Activated T-helper 1 cell treated with Interleukin-2 at 50 U/mL for 16 hours (primary cell): ENCODE results near the gene GPC4.

Experiments used
- DNase-seq: peaks from one replicate; pipeline ENCODE4 v3.0.0-alpha.2; 2020; ENCODE audit warnings: low read depth

Gene GPC4

DNA sequence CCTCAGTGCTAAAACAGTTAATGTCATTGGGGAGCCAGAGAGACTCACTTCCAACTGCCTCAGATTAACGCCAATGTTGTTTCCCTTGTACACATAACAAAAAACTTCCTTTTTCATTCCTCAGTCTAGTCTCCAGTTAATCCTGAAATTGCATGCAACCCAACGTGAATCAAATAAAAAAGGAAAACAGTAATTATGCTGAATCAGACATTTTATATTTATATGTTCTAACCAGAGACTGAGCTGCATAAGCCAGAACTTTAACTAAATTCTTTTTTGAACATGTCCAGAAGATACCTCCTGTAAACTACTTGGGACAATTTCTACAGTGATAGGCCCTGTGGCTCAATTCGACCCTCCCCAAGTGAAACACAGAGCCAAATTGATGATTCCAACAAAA, 4.7 kb downstream of the GPC4 start:
- no peak for DNase-seq

DNA sequence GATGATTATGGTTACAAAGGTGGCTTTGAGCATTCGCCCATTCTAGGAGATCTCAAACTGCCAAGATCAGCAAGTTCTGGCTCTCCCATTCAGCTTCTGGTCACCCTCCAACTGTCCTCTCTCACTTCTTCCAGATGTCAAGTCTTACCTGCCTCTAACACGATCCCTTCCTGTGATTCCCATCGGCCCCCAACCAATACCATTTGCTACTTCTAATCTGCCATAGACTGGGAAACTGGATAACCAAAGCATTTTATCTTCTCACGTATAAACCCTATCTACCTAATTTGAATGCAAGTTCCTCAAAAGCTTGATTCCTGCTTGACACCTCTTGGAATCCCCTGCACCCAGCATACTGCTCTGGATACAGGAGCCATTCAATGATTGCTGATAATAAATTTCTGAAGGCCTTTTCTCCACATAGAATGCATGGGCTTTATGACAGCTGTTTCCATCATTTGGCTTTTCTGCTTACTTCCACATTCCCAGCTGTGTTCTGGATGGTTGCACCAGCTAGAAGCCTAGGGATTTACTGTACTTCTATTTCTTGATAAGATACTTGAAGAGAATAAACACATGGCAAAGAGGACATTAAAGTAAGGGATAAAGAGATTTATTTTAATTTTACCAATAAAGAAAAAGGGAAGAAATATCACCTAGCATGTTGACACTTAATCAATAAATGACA, 9.6 kb downstream of the GPC4 start:
- no peak for DNase-seq

DNA sequence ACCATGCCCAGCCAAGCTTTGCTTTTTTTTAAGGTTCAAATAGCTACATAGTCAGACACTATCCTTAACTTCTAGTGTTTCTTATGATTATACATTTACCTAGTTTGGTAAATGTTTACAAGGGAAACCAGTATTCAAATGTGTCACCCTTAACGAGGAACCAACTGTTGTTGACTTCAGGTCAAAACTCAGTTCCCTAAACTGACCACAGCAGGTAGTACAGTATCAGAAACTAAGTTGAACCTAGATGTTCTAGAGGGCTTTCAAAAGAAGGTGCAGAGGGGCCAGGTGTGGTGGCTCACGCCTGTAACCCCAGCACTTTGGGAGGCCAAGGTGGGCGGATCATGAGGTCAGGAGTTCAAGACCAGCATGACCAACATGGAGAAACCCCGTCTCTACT, 11.3 kb downstream of the GPC4 start:
- no peak for DNase-seq

DNA sequence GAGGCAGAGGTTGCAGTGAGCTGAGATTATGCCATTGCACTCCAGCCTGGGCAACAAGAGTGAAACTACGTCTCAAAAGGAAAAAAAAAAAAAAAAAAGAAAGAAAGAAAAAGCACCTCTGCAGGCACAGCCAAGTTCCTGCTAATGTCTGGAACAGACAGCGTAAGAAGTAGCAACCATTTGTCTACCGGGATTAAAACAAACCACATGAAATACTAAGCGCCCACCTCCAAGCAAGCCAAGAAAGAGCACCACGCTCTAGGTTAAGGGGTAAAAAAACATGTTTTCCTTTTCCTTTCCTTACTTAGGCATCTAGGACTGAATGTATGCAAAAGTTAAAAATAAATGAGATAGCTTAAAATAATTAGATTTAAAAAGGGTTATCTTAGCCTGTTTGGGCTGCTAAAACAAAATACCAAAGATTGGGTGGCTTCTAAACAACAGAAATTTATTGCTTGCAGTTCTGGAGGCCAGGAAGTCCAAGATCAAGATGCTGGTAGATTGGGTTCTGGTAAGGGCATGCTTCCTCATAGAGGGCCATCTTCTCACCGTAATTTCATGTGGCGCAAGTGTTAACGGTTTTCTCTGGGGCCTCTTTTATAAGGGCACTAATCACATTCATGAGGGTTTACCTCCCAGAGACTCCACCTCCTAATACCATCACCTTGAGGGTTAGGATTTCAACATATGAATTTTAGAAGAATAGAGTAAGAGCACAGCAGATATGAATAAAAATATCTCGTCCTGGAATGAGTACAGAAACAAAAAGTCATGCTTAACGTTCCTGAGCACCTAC, 12.3 kb downstream of the GPC4 start:
- DNase-seq = no peak

DNA sequence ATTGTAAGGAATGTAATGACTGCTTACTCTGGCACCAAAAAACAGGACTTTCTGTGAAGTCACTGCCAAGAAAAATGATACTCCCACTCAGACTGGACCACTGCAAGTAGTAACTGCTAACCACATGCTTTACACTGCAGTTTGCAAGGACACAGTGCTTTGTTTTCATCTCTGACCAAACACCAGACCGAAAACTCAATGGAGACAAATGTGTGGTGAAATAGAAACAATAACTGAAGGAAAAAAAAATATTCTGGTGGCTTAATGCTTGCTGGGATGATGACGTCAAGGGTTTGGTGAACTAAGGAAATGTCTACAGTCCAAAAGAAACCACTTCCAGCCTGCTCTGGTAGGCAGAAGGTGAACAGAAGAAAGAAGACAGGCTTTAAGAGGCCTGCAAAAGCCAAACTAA, 13.2 kb downstream of the GPC4 start:
- DNase-seq = no peak

DNA sequence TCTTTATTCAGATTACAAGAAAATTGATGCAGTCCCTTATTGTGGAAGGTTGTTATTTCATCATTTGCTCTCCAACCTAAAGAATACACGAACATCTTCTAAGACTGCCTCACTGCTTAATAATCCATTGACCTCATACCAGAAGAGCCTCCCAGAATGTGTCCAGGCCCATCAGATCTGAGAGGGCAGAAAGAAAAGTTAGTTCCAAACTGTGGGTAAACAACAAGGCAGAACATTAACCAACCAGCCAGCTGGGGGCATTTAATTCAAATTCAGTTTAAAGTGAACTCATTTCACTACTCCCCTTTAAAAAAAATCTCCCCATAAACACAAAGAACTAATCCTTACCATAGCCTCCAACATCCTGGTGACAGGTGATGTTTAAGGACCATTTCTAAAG, 13.8 kb downstream of the GPC4 start:
- DNase-seq = no peak

DNA sequence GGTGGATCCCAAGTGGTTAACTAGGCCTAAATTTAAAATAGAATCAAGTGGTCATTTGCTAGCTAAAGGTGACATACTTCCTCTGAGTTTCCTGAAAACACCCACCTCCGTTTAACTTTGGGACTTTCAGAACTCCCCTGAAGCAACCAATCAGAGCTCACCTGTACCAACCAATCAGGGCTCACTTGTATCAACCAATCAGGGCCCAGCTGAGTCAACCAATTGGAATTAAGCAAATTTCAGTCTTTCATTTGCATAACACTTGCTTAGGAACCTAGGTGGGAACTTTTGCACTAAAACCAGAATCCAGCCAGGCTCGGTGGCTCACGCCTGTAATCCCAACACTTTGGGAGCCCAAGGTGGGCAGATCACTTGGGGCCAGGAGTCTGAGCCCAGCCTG, 15.9 kb downstream of the GPC4 start:
- no peak for DNase-seq

DNA sequence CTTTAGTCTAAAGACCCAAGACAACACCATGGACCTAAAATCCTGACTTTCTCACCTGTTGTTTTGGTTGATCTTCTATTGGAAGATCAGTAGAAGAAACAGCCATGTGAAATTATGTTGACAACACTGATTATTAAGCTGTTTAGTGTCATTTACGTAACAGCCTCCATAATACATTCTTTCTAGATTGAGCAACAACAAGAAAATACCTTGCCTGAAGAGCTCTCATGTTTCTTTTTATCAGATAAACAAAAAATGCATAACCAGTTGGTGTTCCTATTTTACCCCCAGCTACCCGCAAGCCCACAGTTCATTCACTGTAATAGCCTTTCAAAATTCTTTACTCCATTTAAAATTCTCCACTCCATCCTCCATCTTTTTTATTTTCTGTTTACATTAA, 20.5 kb downstream of the GPC4 start:
- DNase-seq = no peak

DNA sequence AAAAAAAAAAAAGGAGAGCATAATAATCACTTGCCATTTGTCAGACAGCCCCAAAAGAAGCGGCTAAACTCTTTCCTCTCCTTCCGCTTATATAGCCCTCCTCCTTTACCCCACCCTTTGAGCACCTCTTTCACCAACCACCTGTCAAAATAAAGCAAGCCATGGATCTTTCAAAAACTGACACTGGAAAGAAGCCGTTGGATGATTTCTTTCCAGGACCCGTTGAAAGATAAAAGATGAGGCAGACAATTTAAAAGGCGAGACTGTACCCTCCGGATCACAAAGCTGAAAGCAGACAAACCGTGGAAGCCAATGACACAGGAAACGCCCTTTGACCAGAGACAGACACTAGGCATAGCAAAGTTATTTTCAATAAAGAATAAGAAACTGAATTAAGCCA, 22.6 kb downstream of the GPC4 start:
- DNase-seq = no peak

DNA sequence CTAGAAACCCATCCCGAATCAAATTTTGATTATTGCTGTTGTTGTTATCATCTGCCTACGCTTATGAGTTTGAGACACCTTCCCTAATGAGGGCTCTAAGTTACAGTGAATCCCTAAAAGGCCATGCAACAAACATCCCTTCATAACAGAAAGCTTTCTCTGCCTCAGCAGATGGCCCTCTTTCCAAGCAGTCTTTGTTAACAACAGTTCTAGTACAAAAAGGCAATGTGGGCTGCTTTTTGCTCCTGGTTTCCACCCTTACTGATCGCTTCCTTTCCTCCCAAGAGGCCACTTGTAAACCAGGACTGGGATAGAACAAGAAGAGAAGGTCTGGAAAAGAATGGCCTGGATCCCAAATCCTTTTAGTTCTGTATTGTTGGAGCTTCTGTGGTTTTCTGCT, 24.2 kb downstream of the GPC4 start:
- DNase-seq = no peak

DNA sequence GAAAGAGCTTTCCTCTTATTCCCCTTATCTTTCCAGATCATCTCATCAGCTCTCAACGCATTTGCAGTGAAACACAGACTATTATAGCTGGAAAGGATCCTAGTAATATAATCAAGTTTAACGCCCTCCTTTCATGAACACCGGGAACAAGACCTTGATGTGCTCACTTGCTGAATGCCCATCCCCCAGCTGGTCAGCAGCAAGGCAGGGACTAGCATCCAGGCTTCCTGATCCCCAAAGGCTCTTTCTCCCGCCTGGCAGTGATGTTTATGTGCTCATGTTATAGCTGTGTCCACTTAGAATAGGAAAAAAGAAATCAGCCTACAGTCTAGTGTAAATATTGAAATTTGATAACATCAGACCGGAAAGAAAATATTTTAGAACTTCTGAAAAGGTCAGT, 24.6 kb downstream of the GPC4 start:
- DNase-seq = no peak

DNA sequence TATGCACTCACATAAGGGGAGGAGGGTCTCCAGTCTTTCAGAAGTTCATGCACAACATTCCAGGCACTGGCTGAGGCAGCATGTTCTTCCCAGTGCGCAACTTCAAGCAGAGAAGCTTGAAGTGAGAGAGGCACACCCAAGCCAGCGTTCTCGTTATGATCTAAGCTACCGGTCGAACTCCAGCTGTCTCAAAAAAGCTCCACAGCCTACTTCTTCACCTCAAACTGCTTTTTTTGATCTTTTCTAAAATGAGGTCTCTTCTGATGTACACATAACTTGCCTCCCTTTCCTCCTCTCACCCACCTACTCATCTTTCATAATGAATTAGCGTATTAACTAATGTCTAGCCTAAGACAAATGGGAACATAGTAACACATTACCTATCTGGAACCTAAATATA, 25.3 kb downstream of the GPC4 start:
- DNase-seq = no peak

DNA sequence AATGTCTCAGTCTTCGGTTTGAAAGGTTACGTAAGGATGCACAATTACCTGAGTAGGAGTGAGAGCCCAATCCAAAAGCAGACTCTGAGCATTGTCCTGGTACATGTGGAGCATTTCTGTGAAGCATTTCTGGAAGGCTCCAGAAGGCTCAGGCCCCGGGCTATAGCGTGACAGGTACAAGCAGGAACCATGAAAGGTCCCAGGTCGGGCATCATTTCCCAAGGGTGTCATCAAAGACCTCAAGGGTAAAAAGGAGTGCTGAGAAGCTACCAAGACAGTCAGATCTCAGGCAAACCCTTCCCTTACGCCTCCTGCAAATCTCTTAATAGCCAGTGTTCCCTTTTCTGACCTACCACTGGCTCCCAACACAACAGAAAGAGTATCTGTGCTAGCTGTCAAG, 30.8 kb downstream of the GPC4 start:
- DNase-seq = no peak

DNA sequence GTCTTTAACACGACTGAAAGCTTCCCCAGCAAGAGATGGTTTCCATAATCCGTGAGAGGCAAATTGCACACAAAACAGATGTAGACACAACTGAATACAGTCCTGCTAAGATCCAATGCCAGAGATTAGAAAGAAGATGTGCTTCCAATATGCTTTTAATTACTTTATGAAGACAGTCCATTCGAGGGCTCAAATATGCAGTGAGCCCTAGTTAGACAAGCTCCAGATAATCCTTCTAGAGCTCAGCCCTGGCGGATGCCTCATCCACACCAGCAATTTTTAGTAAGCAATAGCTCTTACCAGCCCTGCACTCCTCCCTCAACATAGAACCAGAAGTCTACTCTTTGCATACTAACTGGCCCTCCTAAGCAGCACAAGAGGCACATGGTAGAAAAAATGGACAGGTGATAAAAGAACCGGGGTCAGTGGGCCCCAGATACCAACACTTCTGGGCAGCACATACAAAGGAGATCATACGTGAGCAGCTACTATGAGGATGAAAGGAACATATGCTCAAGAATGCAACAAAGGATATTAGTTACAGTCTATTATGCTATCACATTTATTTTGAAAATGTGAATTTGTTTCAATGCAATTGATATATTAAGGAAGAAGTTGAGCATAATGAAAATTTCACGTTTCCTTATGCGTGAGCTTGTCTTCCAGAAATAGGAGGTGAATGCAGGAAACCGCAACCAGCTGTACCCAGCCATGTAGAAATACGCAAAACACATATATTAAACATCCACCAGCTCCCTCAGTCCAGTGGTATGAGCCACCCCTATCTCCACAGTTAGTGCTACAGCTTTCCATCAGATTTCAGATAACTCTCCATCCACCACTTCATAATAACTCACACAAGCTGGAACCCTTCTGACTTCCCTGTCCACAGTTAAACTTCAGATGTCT, 34.3 kb downstream of the GPC4 start:
- DNase-seq = no peak

DNA sequence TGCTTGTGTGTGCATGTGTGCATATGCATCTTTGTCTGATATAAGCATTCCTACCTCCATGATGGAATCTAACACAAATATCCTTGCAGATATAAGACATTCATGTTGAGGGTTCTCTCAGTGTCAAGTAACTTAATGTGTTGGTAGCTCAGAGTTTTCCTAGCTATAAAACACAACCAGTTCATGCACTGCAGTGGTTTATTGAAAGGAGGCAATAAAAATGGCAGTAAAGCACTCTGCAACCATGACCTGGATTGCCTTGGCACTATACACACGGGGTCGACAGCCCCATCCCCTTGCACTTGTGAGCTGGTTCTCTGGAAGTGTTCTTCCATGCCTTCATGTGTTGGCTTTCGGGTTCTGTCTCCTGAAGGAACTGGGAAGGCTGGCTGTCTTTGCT, 38.9 kb downstream of the GPC4 start:
- DNase-seq = no peak

DNA sequence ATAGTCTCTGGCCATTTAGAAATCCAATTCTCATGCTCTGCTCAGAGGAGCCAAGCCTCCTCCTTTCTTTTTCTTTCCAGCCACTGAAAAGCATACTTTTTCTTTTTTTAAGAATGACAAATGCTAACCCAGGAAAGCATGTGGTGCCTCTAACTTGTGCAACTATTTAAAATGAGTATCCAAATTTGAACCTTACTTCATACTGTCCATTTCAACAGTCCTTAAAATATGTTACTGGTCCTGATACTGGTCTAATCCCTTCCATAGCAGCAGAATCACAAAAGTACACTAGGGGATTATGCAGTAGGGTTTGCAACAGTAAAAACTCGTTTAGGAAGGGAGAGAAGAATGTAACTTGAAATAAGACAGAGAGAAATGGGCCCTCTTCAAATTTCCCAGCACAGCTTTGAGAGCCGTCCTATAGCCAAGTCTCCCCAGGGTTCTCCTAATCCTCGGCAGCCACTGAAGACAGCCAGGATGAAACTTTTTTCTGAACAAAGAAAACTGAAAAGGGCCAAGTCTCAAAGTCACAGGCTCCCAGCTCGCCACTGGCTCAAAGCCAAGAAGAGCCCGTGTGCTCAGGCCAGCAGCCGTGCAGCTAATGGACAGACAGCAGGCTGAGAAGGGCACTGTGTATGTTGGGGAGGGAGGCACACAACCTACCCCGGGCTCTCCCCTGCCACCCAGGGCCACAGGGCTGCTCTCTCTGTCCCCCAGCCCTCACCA, 39.5 kb downstream of the GPC4 start:
- no peak for DNase-seq

DNA sequence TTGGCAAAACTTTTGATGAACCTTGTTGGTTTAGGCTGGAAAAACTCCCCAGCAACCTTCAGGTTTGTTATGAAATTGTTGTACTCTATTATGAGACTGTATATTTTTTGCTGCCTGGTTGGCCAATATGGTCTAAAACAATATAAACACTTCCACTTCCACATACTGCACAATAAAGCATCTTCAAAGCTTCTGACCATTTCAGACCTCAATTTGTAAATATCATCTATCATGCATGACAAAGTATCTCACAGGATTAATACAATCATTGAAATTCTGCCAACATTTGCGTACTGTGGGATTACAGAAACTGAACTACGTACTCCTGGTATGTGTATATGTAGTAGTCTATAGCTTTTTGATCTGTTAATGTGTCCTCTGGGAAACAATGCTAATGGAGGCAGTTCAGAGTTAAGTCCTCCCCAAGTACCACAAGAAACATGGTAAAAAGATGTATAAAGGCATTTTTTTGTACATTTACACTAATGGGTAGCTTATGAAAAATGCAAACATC, 40.4 kb downstream of the GPC4 start:
- DNase-seq = no peak

DNA sequence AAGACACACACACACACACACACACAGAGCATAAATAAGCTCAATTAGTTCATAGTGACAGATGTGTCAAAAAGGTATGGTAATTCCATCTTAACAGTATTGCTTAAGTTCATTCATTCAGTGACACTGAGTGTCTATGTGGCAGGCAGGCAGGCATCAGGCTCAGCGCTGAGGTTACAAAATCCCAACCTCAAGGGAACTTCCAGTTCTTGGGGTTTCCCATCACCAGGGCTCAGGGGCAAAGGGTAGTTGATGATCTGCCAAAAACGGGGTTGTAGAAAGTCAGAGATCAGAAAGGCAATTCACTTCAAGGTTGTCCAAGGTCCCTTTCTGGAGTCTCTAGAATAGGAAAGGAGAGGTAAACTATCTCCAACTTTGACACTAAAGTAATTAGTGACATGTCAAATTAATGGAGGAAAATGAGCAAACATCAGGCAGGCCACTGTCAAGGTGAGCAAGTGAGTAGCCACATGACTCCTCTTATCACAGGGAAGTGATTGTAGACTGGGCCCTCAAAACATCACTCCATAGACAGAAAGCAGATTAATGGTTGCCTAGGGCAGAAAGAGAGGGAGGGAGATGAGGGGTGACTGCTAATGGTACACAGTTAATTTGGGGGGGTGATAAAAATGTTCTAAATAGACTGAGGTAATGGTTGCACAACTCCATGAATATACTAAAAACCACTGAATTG, 41.8 kb downstream of the GPC4 start:
- no peak for DNase-seq

DNA sequence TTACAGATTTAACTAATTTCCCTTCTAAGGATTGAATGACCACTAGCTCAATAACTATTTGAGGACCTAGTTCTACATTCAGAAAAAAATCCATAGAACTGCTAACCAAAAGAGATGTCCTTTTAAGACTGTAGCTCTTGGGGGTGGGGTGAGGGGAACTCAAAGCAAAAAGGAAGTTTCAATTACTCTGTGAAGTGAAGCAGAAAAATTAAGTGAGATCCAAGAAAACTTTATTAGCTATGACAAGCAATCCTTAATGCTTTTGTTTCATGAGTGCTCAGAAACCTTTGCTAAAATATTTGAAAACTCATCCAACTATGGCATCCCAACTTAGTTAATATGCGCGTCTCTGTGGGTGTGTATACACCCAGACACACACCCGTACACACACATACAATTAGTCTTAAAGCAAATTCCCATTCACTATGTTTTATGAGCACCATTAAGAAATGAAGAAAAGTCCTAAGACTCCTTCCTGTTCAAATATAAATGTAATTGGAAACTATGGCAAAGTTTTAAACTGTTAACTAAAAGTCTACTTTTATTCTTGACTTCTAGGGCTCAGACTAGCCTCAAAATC, 44.5 kb downstream of the GPC4 start:
- DNase-seq = no peak

DNA sequence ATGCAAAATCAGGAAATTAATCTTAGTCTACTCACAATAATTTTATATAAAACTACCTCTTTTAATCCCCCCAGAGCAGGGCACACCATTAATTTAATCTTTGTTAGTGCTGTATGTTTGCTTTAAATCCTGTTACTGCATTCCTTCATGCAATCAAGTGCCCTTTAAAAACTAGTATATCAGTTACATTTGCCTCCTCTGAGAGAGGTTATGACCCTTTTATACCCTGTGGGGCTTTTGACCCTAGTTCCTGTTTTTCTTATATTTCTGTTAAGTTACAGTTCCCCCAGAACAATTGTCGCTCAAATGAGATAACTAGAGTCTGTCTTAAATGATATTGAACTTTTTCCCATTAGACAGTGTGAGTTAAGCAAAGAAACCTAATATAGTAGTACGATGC, 46.2 kb downstream of the GPC4 start:
- DNase-seq = no peak

DNA sequence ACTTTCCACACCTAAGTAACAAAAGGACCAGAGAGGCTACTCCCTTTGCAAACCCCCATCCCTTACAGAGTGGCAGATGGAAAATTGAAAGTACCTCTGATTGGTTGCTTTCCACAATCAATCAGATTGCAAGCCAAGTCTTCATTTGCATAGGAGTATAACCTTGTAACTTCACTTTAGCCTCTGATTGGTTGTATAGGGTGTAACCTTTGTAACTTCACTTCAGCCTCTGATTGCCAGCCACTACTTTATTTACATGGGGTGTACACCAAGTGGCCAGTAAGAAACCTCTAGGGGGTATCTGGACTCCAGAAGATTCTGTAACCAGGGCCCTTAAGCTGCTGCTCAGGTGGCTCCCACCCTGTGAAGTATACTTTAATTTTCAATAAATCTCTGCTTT, 48.6 kb downstream of the GPC4 start:
- DNase-seq = no peak
